Brain microvascular endothelial cell (primary cell): ENCODE data around the gene PSMA2.
A peak's percentile ranks its signal among the peaks of the same experiment; 100 is the strongest.

Source experiments
- DNase-seq: peaks from one replicate; pipeline ENCODE4 v3.0.0-alpha.2; 2020
- H3K27ac ChIP-seq: fragments of 250-450 bp; sonication (Bioruptor Pico); 2 replicates; pipeline ENCODE4 v1.5.1; 2020; ENCODE audit warnings: mild to moderate bottlenecking, moderate library complexity
- H3K27me3 ChIP-seq: fragments of 250-450 bp; sonication (Bioruptor Pico); replicated peaks from 2 replicates; pipeline ENCODE4 v1.5.1; 2020; ENCODE audit warnings: mild to moderate bottlenecking
- H3K36me3 ChIP-seq: fragments of 250-450 bp; sonication (Bioruptor Pico); replicated peaks from 2 replicates; pipeline ENCODE4 v1.5.1; 2020; ENCODE audit warnings: mild to moderate bottlenecking
- H3K4me3 ChIP-seq: 2 replicates; pipeline ENCODE4 v1.5.1; 2011; ENCODE audit warnings: low read depth, mild to moderate bottlenecking, control low read depth, low read length, moderate library complexity
- in situ Hi-C: cut with HindIII; loops from 2 replicates; pipeline ENCODE4 v1.10.0; 2017; ENCODE audit warnings: low sequenced_read_pairs, low pct_ligation_motif_present
- TF ChIP-seq, protein P1 (sequence below): IDR thresholded peaks from 2 replicates; pipeline ENCODE4 v1.5.1; 2011; ENCODE audit warnings: low read depth, mild to moderate bottlenecking, moderate library complexity, low read length, control low read depth, inconsistent platforms; ENCODE audit errors: missing control alignments

Gene PSMA2

GRCh38 chr7:42939457-42940240, 7.7 kb upstream of the PSMA2 start:
- peaks cover 19% of the 10 kb centered on the region for H3K36me3 ChIP-seq
- TF ChIP-seq, protein P1, sequence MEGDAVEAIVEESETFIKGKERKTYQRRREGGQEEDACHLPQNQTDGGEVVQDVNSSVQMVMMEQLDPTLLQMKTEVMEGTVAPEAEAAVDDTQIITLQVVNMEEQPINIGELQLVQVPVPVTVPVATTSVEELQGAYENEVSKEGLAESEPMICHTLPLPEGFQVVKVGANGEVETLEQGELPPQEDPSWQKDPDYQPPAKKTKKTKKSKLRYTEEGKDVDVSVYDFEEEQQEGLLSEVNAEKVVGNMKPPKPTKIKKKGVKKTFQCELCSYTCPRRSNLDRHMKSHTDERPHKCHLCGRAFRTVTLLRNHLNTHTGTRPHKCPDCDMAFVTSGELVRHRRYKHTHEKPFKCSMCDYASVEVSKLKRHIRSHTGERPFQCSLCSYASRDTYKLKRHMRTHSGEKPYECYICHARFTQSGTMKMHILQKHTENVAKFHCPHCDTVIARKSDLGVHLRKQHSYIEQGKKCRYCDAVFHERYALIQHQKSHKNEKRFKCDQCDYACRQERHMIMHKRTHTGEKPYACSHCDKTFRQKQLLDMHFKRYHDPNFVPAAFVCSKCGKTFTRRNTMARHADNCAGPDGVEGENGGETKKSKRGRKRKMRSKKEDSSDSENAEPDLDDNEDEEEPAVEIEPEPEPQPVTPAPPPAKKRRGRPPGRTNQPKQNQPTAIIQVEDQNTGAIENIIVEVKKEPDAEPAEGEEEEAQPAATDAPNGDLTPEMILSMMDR: no peak
- H3K27me3 ChIP-seq: no peaks in the 10 kb centered on the region
- H3K4me3 ChIP-seq: no peak overlapping the region
- no peak overlapping the region for H3K27ac ChIP-seq
- no peak for DNase-seq
- in situ Hi-C loops: no loop called here

DNA sequence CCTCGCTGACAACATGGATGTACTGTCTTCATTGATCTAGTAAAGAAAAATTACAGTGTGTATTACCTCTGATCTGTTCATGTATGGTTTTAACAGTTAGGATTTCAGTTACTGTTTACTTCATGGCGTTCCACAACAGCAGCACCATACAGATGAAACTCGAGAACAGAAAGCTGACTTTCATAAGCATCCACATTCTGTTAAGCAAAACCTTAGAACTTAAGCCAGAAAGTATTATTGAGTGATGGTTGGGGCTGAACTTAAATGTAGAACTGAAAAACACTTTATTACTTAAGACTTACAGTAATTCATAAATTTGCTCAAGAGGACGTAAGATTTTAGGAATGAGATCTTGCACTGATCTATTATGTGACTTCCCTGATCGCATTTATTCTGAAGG, 3.9 kb upstream of the PSMA2 start:
- no peak overlapping the region for H3K27ac ChIP-seq
- H3K36me3 ChIP-seq: peaks cover 19% of the 10 kb centered on the region
- no peaks in the 10 kb centered on the region for H3K27me3 ChIP-seq
- H3K4me3 ChIP-seq: no peak overlapping the region
- TF ChIP-seq, protein P1: no peak
- in situ Hi-C loops: no loop called here
- no peak for DNase-seq

DNA sequence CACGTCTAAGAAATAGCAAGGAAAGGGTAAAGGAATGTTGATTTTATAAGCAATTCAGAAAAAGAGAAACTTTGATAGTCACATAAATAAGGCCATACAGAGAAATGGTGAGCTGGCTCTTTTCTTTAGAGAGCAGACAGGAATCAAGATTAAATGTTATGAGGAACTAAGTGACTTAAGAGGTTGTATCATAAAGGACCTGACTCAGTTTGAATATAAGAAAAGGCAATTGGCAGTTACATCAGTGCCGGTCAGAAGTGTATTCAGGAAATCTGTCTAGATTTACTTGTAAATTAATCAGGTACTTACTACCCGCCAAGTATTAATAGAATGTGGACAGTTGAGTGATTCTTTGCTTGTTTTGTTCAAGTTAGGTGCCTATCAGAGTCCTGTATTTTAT, 2.3 kb upstream of the PSMA2 start:
- H3K36me3 ChIP-seq: peaks cover 19% of the 10 kb centered on the region
- H3K27ac ChIP-seq: no peak overlapping the region
- no peak overlapping the region for H3K4me3 ChIP-seq
- TF ChIP-seq, protein P1: no peak
- DNase-seq: no peak
- no peaks in the 10 kb centered on the region for H3K27me3 ChIP-seq
- in situ Hi-C loops: no loop called here

DNA sequence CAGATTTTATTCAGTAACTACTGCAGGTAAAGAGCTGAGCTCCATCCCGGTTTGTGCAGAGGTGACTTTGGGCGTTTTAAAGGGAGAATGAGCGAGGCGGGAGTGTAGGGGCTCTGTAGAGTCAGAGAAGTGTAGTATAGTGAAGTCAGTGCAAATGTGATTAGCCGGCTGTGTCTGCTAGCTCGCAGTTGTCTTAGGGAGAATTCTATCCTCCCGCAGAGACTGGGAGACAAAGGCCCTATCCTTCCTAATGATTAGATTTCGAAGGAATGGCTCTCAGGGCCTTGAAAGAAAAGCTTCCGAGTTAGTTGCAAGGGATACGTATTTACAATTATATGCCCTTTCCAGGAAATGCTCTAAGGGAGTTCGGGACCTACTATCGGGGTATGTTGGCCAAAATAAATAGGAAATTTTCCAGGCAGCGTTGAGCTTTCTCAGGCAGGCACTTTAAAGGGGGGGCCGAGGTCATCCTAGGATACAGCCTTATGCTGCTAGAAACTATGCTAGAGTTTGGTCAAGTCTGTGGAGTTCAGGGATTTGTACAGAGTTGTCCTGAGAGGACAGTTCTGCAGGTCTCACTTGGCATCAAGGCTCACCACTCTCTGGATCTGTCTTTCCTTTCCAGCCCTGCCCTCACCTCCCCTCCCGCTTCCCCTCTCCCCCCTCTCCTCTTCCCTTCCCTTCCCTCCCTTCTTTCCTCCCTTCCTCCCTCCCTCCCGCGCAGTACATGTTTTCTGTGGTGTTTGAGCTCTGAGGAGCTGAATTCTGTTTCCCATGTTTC, 1.0 kb upstream of the PSMA2 start:
- peak overlapping the region; percentile 61 for H3K27ac ChIP-seq
- peaks cover 15% of the 10 kb centered on the region for H3K36me3 ChIP-seq
- no peak for DNase-seq
- peak overlapping the region; percentile 92 for H3K4me3 ChIP-seq
- TF ChIP-seq, protein P1: no peak
- in situ Hi-C loops: no loop called here
- H3K27me3 ChIP-seq: no peaks in the 10 kb centered on the region

DNA sequence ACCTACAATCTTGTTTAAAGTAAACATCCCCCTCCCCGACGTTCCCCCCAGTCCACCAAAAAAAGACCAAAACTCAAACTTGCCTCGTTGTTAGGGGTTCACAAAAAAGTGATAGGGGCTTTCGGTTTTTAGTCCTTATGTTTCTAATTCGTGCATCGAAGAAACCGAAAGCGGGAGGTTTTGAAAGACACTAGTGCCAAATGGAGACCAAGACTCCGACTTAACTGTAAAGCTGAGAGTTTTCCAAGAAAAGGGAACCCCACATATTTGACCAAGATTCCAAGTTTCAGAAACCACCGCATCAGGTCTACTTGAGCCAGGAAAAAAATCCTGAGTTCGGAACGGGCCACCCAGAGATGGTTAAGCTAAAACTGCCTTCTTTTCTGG, 534 bp downstream of the PSMA2 start:
- Histone ChIP-seq H3K4me3 (peak overlapping the region; percentile 92), H3K27ac (peak overlapping the region; percentile 82), H3K36me3 (peaks cover 16% of the 10 kb centered on the region), H3K27me3 (no peaks in the 10 kb centered on the region)
- TF ChIP-seq, protein P1: no peak
- in situ Hi-C loops: no loop called here
- no peak for DNase-seq
